Stimulated activated CD4-positive, alpha-beta T cell treated with anti-CD3 and anti-CD28 coated beads, Interleukin-15, amount 100 ng/mL, for 1 hour (primary cell): ENCODE measurements around the gene ANP32D.
"Not testable (repeated sequence)": the region's sequence is repeated elsewhere in the genome, so short reads cannot be mapped to it uniquely, and the experiment has no call there.

Source experiments
- DNase-seq, 2 donors: peaks; one replicate each; pipeline ENCODE4 v3.0.0-alpha.2; 2020; ENCODE audit warnings: low read depth in 1 of 2, low spot score in 1 of 2

Gene ANP32D

DNA sequence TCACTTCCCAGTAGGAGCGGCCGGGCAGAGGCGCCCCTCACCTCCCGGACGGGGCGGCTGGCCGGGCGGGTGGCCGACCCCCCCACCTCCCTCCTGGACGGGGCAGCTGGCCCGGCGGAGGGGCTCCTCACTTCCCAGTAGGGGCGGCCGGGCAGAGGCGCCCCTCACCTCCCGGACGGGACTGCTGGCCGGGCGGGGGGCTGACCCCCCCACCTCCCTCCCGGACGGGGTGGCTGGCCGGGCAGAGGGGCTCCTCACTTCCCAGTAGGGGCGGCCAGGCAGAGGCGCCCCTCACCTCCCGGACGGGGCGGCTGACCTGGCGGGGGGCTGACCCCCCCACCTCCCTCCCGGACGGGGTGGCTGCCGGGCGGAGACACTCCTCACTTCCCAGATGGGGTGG, 27.9 kb downstream of the ANP32D start:
- DNase-seq, result not testable (repeated sequence)

- not testable (repeated sequence) for DNase-seq
Measured at GRCh38 chr12:48506836-48507235, 34.5 kb downstream of the ANP32D start.

DNA sequence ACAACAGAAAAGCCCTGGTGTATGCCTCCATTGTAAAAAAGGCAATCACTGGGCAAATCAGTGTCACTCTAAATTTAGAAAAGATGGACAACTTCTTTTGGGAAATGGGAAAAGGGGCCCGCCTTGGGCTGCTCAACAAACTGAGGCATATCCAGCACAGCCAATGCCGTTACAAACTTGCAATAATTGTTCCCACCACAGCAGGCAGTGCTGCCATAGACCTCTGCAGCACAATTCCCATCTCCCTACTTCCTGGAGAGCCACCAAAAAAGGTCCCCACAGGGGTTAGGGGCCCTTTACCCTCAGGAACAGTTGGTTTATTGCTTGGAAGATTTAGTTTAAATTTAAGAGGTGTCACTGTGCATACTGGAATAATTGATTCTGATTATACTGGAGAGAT, 36.6 kb downstream of the ANP32D start:
- no peak for DNase-seq

- DNase-seq, result no peak
Measured at GRCh38 chr12:48510111-48510510, 37.8 kb downstream of the ANP32D start.

DNA sequence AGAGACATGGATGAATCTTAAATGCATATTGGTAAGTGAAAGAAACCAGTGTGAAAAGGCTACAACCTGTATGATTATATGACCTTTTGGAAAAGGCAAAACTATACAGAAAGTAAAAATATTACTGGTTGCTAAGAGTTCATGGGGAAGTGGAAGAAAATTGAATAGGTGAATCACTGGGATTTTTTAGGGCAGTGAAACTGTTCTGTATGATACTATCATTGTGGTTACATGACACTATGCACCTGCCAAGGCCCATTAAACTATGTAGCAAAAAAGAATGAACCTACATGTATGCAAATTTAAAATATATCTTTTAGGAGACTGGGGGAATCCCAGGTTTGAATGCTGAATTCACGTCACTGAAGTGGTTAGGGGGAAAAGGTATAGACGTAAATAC, 40.5 kb downstream of the ANP32D start:
- DNase-seq, result no peak

DNA sequence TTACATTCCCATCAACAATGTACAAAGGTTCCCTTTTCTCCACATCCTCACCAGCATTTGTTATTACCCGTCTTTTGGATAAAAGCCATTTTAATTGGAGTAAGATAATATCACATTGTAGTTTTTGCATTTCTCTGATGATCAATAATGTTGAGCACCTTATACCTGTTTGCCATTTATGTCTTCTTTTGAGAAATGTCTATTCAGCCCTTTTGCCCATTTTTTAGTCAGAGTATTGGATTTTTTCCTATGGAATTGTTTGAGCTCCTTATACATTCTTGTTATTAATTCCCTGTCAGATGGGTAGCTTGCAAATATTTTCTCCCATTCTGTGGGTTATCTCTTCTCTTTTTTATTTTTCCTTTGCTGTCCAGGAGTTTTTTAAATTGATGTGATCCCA, 42.4 kb downstream of the ANP32D start:
- DNase-seq, result no peak

DNA sequence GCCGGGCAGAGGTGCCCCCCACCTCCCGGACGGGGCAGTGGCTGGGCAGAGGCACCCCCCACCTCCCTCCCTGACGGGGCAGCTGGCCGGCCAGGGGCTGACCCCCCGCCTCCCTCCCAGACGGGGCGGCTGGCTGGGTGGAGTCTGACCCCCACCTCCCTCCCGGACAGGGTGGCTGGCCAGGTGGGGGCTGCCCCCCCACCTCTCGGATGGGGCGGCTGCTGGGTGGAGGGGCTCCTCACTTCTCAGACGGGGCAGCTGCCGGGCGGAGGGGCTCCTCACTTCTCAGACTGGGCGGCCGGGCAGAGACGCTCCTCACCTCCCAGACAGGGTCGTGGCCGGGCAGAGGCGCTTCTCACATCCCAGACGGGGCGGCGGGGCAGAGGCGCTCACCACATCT, 48.0 kb downstream of the ANP32D start:
- not testable (repeated sequence) for DNase-seq
